ENCODE data around the gene MMP24OS.

Gene MMP24OS

GRCh38 chr20:35326021-35326739 lies 48.3 kb upstream of the MMP24OS start:
- Histone ChIP-seq H3K27me3 (ENCODE audit: insufficient read depth, poor library complexity, severe bottlenecking) (no peaks in the 10 kb centered on the region), H3K4me3 (replicated peaks; ENCODE audit: insufficient read depth, low read length) (no peak overlapping the region), H3K27ac (replicated peaks) (no peak overlapping the region)
- TF ChIP-seq SPI1 (IDR thresholded peaks at IDR 0.05; ENCODE audit: borderline replicate concordance, low read depth) (no peak), CTCF (IDR thresholded peaks at IDR 0.05; ENCODE audit: insufficient read depth, low read length) (no peak), GABPA (IDR thresholded peaks at IDR 0.05; ENCODE audit: low read depth) (no peak), POLR2AphosphoS5 (IDR thresholded peaks at IDR 0.05; ENCODE audit: low read depth) (no peak), REST (IDR thresholded peaks at IDR 0.05; ENCODE audit: insufficient replicate concordance, low read depth) (no peak)
- DNase-seq (ENCODE audit: low read depth in 1 of 2, low spot score in 1 of 2), result no peak

- no peak overlapping the region for H3K4me3 ChIP-seq (replicated peaks; ENCODE audit: insufficient read depth, low read length)
- H3K27ac ChIP-seq (replicated peaks), result no peak overlapping the region
- H3K27me3 ChIP-seq (ENCODE audit: insufficient read depth, poor library complexity, severe bottlenecking), result no peaks in the 10 kb centered on the region
- DNase-seq (ENCODE audit: low read depth in 1 of 2, low spot score in 1 of 2), result no peak
- TF ChIP-seq GABPA (IDR thresholded peaks at IDR 0.05; ENCODE audit: low read depth) (no peak), SPI1 (IDR thresholded peaks at IDR 0.05; ENCODE audit: borderline replicate concordance, low read depth) (no peak), CTCF (IDR thresholded peaks at IDR 0.05; ENCODE audit: insufficient read depth, low read length) (no peak), REST (IDR thresholded peaks at IDR 0.05; ENCODE audit: insufficient replicate concordance, low read depth) (no peak), POLR2AphosphoS5 (IDR thresholded peaks at IDR 0.05; ENCODE audit: low read depth) (no peak)
Observed at GRCh38 chr20:35325401-35325800, 47.5 kb upstream of the MMP24OS start.

DNA sequence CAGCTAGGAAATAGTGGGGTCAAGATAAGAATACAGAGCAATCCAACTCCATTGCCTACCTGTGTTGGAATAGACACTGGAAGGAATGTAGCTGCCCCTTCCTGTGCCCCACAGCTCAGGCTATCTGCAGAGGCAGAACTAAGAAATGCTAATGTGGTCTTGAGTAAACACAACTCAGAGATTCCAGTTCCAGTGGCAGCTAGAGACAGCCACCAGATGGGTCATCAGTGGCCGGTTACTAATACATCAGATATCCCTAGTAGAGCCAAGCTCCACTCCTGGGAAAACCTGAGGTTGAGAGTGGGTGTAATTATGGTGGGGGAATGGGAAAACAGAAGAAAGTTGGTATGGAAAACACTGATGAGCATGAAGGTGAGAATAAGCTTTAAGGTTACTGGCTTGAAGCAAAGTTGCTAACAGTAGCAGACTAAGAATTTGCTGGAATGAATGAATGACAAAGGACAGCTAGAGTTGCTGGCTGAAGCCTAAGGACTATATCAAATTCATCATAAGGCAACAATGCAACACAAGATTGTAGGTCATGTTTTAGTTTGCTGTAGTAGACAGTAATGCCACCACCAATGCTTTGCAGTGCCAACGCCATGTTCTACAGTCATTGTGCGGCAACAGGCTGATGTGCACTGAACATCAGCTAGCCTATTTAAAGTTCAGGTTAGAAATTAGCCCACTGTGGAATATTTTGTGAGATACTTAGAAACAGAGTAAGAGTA lies 42.6 kb upstream of the MMP24OS start:
- H3K4me3 ChIP-seq (replicated peaks; ENCODE audit: insufficient read depth, low read length), result no peak overlapping the region
- H3K27me3 ChIP-seq (ENCODE audit: insufficient read depth, poor library complexity, severe bottlenecking), result no peaks in the 10 kb centered on the region
- no peak for TF ChIP-seq REST (IDR thresholded peaks at IDR 0.05; ENCODE audit: insufficient replicate concordance, low read depth)
- TF ChIP-seq CTCF (IDR thresholded peaks at IDR 0.05; ENCODE audit: insufficient read depth, low read length), result no peak
- TF ChIP-seq SPI1 (IDR thresholded peaks at IDR 0.05; ENCODE audit: borderline replicate concordance, low read depth), result no peak
- TF ChIP-seq POLR2AphosphoS5 (IDR thresholded peaks at IDR 0.05; ENCODE audit: low read depth), result no peak
- TF ChIP-seq GABPA (IDR thresholded peaks at IDR 0.05; ENCODE audit: low read depth), result no peak
- DNase-seq (ENCODE audit: low read depth in 1 of 2, low spot score in 1 of 2), result no peak
- H3K27ac ChIP-seq (replicated peaks), result no peak overlapping the region
